Natural killer cell (primary cell): ENCODE measurements around the gene PLEKHG4B. TPM values are rescaled to one million over a fixed set of nuclear protein-coding genes. Genes with fewer than 3 reads are reported as not detected.

Source experiments
- ATAC-seq, 3 donors: fragments of 150-1000 bp in 2 of 3; fragments of 200-7000 bp in 1 of 3; cut with Tn5 transposase; 1 replicate in 1 of 3; 2 replicates in 2 of 3; pipeline ENCODE4 v1.10.0; 2021; ENCODE audit warnings: mild to moderate bottlenecking in 2 of 3, moderate library complexity in 2 of 3
- DNase-seq, 2 donors: peaks; one replicate each; pipeline versions ENCODE4 v3.0.0 to v3.0.0-alpha.2; 2013 to 2021; ENCODE audit warnings: mixed read lengths in 1 of 2
- H3K27ac ChIP-seq: one replicate; pipeline ENCODE4 v1.5.1; 2013; ENCODE audit warnings: mild to moderate bottlenecking, low read length
- H3K27me3 ChIP-seq: one replicate; pipeline ENCODE4 v1.6.1; 2013; ENCODE audit warnings: low read length; ENCODE audit not compliant: control insufficient read depth, insufficient read depth
- H3K36me3 ChIP-seq: one replicate; pipeline ENCODE4 v1.6.1; 2013; ENCODE audit warnings: low read length; ENCODE audit not compliant: control insufficient read depth, insufficient read depth
- H3K4me1 ChIP-seq: one replicate; pipeline ENCODE4 v1.6.1; 2013; ENCODE audit warnings: low read length; ENCODE audit not compliant: control insufficient read depth, insufficient read depth
- H3K4me3 ChIP-seq: one replicate; pipeline ENCODE4 v1.5.1; 2013; ENCODE audit warnings: low read length
- H3K9me3 ChIP-seq: one replicate; pipeline ENCODE4 v1.6.1; 2013; ENCODE audit warnings: low read length; ENCODE audit not compliant: control insufficient read depth, insufficient read depth
- H3K27ac Mint-ChIP-seq, 2 donors: one replicate each; pipeline ENCODE4 v1.8.0; 2022; ENCODE audit warnings: mild to moderate bottlenecking in 2 of 2, mixed read lengths in 2 of 2, moderate library complexity in 1 of 2
- H3K27me3 Mint-ChIP-seq, 2 donors: one replicate each; pipeline ENCODE4 v1.8.0; 2022; ENCODE audit warnings: low read depth in 2 of 2, mixed read lengths in 2 of 2
- H3K36me3 Mint-ChIP-seq: one replicate; pipeline ENCODE4 v1.8.0; 2022; ENCODE audit warnings: mixed read lengths
- H3K4me1 Mint-ChIP-seq, 2 donors: one replicate each; pipeline ENCODE4 v1.8.0; 2022; ENCODE audit warnings: mixed read lengths in 2 of 2
- H3K4me3 Mint-ChIP-seq: one replicate; pipeline ENCODE4 v1.8.0; 2022; ENCODE audit warnings: mild to moderate bottlenecking, moderate library complexity, mixed read lengths
- H3K9me3 Mint-ChIP-seq, 2 donors: one replicate each; pipeline ENCODE4 v1.8.0; 2022; ENCODE audit warnings: mixed read lengths in 2 of 2
- WGBS: methylation state at CpG from one replicate; pipeline ENCODE4 v1.1.7; 2013; ENCODE audit warnings: missing lambda C conversion rate; ENCODE audit not compliant: insufficient coverage; 5-methylcytosine and 5-hydroxymethylcytosine counted together
- intact Hi-C: fragments of 100-400 bp; cut with micrococcal nuclease; formaldehyde crosslinking; loops from one replicate; pipeline ENCODE4 v1.14.2; 2022
- total RNA-seq, 4 donors: library from RNA; stranded (reverse); fragments of 120-200 nt in 1 of 4; gene quantifications; one replicate each; pipeline versions ENCODE4 v1.2.3 to v1.2.4, GENCODE V29; 2013 to 2022
- TF ChIP-seq, protein P1 (sequence below): fragments of 200-600 bp; IDR thresholded peaks from one replicate; pipeline ENCODE4 v1.8.0; 2022; ENCODE audit warnings: antibody characterized with exemption

The PLEKHG4B gene
- total RNA-seq, 3 donors from 2014 or later (not counting 1 experiment from before 2014, with no cell fraction given) = 0.07 TPM; not detected in 2

GRCh38 chr5:152077-152476 lies 60.1 kb downstream of the PLEKHG4B start:
- DNase-seq (no peak), ATAC-seq (no peak)
- intact Hi-C loops = no loop called here
- Histone ChIP-seq H3K4me3 (no peak overlapping the region), H3K9me3 (peaks cover 3% of the 10 kb centered on the region), H3K27me3 (no peaks in the 10 kb centered on the region), H3K36me3 (no peaks in the 10 kb centered on the region), H3K4me1 (no peaks in the 10 kb centered on the region), H3K27ac (no peak overlapping the region)
- whole genome bisulfite sequencing = 94% methylated on average over 6 of the region's 6 CpGs
- Mint-ChIP-seq H3K27ac (no peak overlapping the region), H3K4me1 (no peaks in the 10 kb centered on the region), H3K27me3 (peaks cover 5 to 8% of the 10 kb centered on the region in 2 donors), H3K4me3 (no peak overlapping the region), H3K36me3 (peaks cover 13% of the 10 kb centered on the region), H3K9me3 (peaks cover 11 to 12% of the 10 kb centered on the region in 2 donors)
- TF ChIP-seq, protein P1, sequence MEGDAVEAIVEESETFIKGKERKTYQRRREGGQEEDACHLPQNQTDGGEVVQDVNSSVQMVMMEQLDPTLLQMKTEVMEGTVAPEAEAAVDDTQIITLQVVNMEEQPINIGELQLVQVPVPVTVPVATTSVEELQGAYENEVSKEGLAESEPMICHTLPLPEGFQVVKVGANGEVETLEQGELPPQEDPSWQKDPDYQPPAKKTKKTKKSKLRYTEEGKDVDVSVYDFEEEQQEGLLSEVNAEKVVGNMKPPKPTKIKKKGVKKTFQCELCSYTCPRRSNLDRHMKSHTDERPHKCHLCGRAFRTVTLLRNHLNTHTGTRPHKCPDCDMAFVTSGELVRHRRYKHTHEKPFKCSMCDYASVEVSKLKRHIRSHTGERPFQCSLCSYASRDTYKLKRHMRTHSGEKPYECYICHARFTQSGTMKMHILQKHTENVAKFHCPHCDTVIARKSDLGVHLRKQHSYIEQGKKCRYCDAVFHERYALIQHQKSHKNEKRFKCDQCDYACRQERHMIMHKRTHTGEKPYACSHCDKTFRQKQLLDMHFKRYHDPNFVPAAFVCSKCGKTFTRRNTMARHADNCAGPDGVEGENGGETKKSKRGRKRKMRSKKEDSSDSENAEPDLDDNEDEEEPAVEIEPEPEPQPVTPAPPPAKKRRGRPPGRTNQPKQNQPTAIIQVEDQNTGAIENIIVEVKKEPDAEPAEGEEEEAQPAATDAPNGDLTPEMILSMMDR = no peak

GRCh38 chr5:153256-153655 lies 61.3 kb downstream of the PLEKHG4B start:
- no peaks in the 10 kb centered on the region for H3K4me1 Mint-ChIP-seq
- TF ChIP-seq, protein P1 = no peak

DNA sequence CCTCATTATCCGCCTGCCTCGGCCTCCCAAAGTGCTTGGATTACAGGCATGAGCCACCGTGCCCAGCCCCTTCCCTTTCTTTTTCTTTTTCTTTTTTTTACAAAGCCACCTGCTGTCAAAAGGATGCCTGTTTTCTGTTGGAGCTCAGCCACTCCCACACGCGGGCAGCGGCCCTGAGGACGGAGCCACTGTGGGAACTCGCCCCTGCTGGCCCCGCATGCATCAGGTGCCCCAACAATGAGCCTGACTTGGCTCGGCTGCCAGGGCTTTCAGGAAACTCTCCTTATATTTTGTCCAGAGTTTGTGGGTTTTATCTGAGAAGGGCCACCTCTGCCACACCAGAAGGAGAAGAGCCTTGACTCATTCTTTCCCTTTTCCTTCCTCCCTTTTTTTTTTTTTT lies 62.3 kb downstream of the PLEKHG4B start:
- Histone ChIP-seq H3K27me3 (no peaks in the 10 kb centered on the region), H3K27ac (no peak overlapping the region), H3K36me3 (no peaks in the 10 kb centered on the region), H3K4me3 (no peak overlapping the region), H3K9me3 (no peaks in the 10 kb centered on the region), H3K4me1 (no peaks in the 10 kb centered on the region)
- no peaks in the 10 kb centered on the region for H3K36me3 Mint-ChIP-seq
- no peak overlapping the region for H3K4me3 Mint-ChIP-seq
- no peak overlapping the region for H3K27ac Mint-ChIP-seq
- 84% methylated on average over 10 of the region's 10 CpGs for WGBS
- no peaks in the 10 kb centered on the region for H3K9me3 Mint-ChIP-seq
- no peak for DNase-seq
- ATAC-seq = no peak
- peaks cover under 1 to 5% of the 10 kb centered on the region in 2 donors for H3K27me3 Mint-ChIP-seq
- no peaks in the 10 kb centered on the region for H3K4me1 Mint-ChIP-seq
- TF ChIP-seq, protein P1 = no peak
- intact Hi-C loops = no loop called here

More at GRCh38 chr5:153256-153655, 61.3 kb downstream of the PLEKHG4B start:
- intact Hi-C loops = no loop called here
- no peaks in the 10 kb centered on the region for H3K4me1 ChIP-seq
- no peak for DNase-seq
- WGBS = 82% methylated on average over 7 of the region's 8 CpGs
- no peaks in the 10 kb centered on the region for H3K9me3 ChIP-seq
- no peaks in the 10 kb centered on the region for H3K27me3 ChIP-seq
- no peak overlapping the region for H3K27ac ChIP-seq
- peaks cover 0 to 5% of the 10 kb centered on the region in 2 donors for H3K27me3 Mint-ChIP-seq
- H3K27ac Mint-ChIP-seq = no peak overlapping the region
- H3K36me3 Mint-ChIP-seq = peaks cover 1% of the 10 kb centered on the region
- no peak for ATAC-seq
- H3K36me3 ChIP-seq = no peaks in the 10 kb centered on the region
- H3K4me3 ChIP-seq = no peak overlapping the region
- peaks cover 2% of the 10 kb centered on the region in 2 donors for H3K9me3 Mint-ChIP-seq
- no peak overlapping the region for H3K4me3 Mint-ChIP-seq

DNA sequence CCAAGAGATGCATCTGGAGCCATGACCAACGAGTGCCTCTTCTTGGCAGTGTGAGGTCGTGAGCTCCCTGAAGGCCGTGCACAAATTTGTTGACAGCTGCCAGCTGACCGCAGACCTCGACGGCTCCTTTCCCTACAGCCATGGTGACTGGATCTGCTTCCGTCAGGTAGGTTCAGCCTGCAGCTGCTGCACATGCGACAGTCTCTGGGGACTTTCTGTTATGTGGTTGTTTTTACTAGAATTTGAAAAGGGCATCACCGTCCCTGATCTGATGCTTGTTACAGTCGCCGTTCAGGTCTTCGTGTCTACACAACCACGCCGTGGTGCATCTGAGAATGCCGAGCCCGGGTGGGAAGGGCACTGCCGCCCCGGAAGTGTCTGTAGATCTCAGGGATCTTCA lies 62.9 kb downstream of the PLEKHG4B start:
- ATAC-seq = no peak
- no peak for DNase-seq
- Histone ChIP-seq H3K9me3 (no peaks in the 10 kb centered on the region), H3K4me1 (no peaks in the 10 kb centered on the region), H3K36me3 (no peaks in the 10 kb centered on the region), H3K4me3 (no peak overlapping the region), H3K27me3 (no peaks in the 10 kb centered on the region), H3K27ac (no peak overlapping the region)
- intact Hi-C loops = no loop called here
- H3K27ac Mint-ChIP-seq = no peak overlapping the region
- no peaks in the 10 kb centered on the region for H3K36me3 Mint-ChIP-seq
- TF ChIP-seq, protein P1 = no peak
- H3K9me3 Mint-ChIP-seq = no peaks in the 10 kb centered on the region
- peaks cover 6 to 7% of the 10 kb centered on the region in 2 donors for H3K27me3 Mint-ChIP-seq
- H3K4me3 Mint-ChIP-seq = no peak overlapping the region
- 92% methylated on average over 18 of the region's 18 CpGs for WGBS
- no peaks in the 10 kb centered on the region for H3K4me1 Mint-ChIP-seq
